K562 (cell line): ENCODE results near the gene NTM. TPM values are rescaled to one million over a fixed set of nuclear protein-coding genes. Genes with fewer than 3 reads are reported as not detected.

Experiments used
- ATAC-seq: fragments of 200-7000 bp; cut with Tn5 transposase; 3 replicates; pipeline ENCODE4 v1.9.1; 2020; ENCODE audit warnings: moderate library complexity
- BruUV-seq: library from RNA; stranded (reverse); fragments of 400-500 nt; replicated peaks from 2 replicates; lab custom pipeline; 2021; lab: Mats Ljungman, UMichigan
- CTCF ChIA-PET: fragments of 300-600 bp; formaldehyde crosslinking; extraction: SDS; loops from one replicate; lab custom pipeline; 2021; ENCODE audit warnings: low intra/inter-chr PET ratio; lab: Yijun Ruan, JAX
- POLR2A ChIA-PET: fragments of 300-600, 350-650 bp; sonication (Branson Sonifier 250); formaldehyde crosslinking; extraction: SDS; loops from one replicate; lab custom pipeline; 2021; ENCODE audit warnings: antibody characterized with exemption, inconsistent platforms; lab: Yijun Ruan, JAX
- DNase-seq, 4 experiments: peaks; one replicate each; pipeline versions ENCODE4 v3.0.0 to v3.0.0-alpha.2; 2011 to 2018; ENCODE audit warnings: low spot score in 3 of 4, mixed read lengths in 3 of 4; ENCODE audit errors: extremely low read depth in 1 of 4
- FAIRE-seq: peaks from 2 replicates; lab custom pipeline; 2011; peaks lifted over from hg19 to GRCh38; lab: Jason Lieb, UNC
- H2AFZ ChIP-seq: 2 replicates; pipeline ENCODE4 v1.6.0; 2011; ENCODE audit warnings: low read depth, low read length, control low read depth, inconsistent platforms
- H3K27ac ChIP-seq: fragments of 200-600 bp; 3 replicates; pipeline ENCODE4 v1.8.0; 2011; ENCODE audit warnings: low read depth, mild to moderate bottlenecking, control low read depth, inconsistent platforms, low read length, moderate library complexity, mixed read lengths; ENCODE audit errors: extremely low read depth
- H3K27me3 ChIP-seq, 2 experiments: fragments of 300-600 bp in 1 of 2; 2 replicates in 1 of 2; 3 replicates in 1 of 2; pipeline versions ENCODE4 v1.6.0 to v1.8.0; 2011; ENCODE audit warnings: inconsistent platforms in 2 of 2, low read length in 2 of 2, mild to moderate bottlenecking in 1 of 2, mixed read lengths in 1 of 2, moderate library complexity in 1 of 2; ENCODE audit not compliant: control insufficient read depth in 2 of 2, insufficient read depth in 2 of 2
- H3K36me3 ChIP-seq: fragments of 300-600 bp; 3 replicates; pipeline ENCODE4 v1.8.0; 2011; ENCODE audit warnings: mild to moderate bottlenecking, low read length, inconsistent platforms; ENCODE audit not compliant: control insufficient read depth, insufficient read depth
- H3K4me1 ChIP-seq, 2 experiments: fragments of 200-600 bp in 1 of 2; replicated peaks in 1 of 2; 2 replicates in 1 of 2; 3 replicates in 1 of 2; pipeline versions ENCODE4 v1.5.1 to v1.8.0; 2011; ENCODE audit warnings: inconsistent platforms in 2 of 2, low read length in 2 of 2, mild to moderate bottlenecking in 1 of 2, mixed read lengths in 1 of 2, moderate library complexity in 1 of 2; ENCODE audit not compliant: control insufficient read depth in 2 of 2, insufficient read depth in 2 of 2
- H3K4me2 ChIP-seq: 2 replicates; pipeline ENCODE4 v1.6.1; 2011; ENCODE audit warnings: low read length, control low read depth, inconsistent platforms, mixed read lengths; ENCODE audit not compliant: insufficient read depth
- H3K4me3 ChIP-seq: fragments of 200-600 bp; sonication (generic), shearing (Covaris generic); 2 replicates; pipeline ENCODE4 v1.5.1; 2016; ENCODE audit warnings: control low read depth, inconsistent platforms
- H3K79me2 ChIP-seq: fragments of 200-600 bp; 3 replicates; pipeline ENCODE4 v1.8.0; 2011; ENCODE audit warnings: low read length, inconsistent platforms; ENCODE audit not compliant: control insufficient read depth, insufficient read depth
- H3K9ac ChIP-seq, 2 experiments: 2 replicates each; pipeline versions ENCODE4 v1.6.0 to v1.6.1; 2011; ENCODE audit warnings: low read depth in 2 of 2, low read length in 2 of 2, control low read depth in 1 of 2, inconsistent platforms in 1 of 2, mild to moderate bottlenecking in 1 of 2, mixed read lengths in 1 of 2; ENCODE audit not compliant: insufficient read depth in 1 of 2
- H3K9me1 ChIP-seq: one replicate; pipeline ENCODE4 v1.6.0; 2011; ENCODE audit warnings: inconsistent platforms, mild to moderate bottlenecking, low read length, moderate library complexity; ENCODE audit not compliant: control insufficient read depth, insufficient read depth
- H3K9me3 ChIP-seq: replicated peaks from 2 replicates; pipeline ENCODE4 v1.5.1; 2011; ENCODE audit warnings: low read depth, low read length, inconsistent platforms; ENCODE audit not compliant: control insufficient read depth, insufficient read depth
- H4K20me1 ChIP-seq: replicated peaks from 2 replicates; pipeline ENCODE4 v1.6.1; 2011; ENCODE audit warnings: low read length, inconsistent platforms, mixed read lengths; ENCODE audit not compliant: control insufficient read depth, insufficient read depth
- ERF ChIP-seq: fragments of 450-650 bp; formaldehyde crosslinking; IDR thresholded peaks from 2 replicates; pipeline ENCODE4 v1.4.0; 2020; ENCODE audit warnings: mild to moderate bottlenecking, mixed read lengths
- GATA2 ChIP-seq: sonication (generic); formaldehyde crosslinking; IDR thresholded peaks from 2 replicates; pipeline ENCODE4 v1.4.0; 2020; ENCODE audit warnings: mild to moderate bottlenecking, missing genetic modification reagents
- HOXB6 ChIP-seq: fragments of 250-450 bp; sonication (Bioruptor Pico); IDR thresholded peaks from 2 replicates; pipeline ENCODE4 v1.5.1; 2022; ENCODE audit warnings: mild to moderate bottlenecking, borderline replicate concordance
- MYNN ChIP-seq, 2 experiments: sonication (generic); formaldehyde crosslinking in 1 of 2; IDR thresholded peaks; 2 replicates each; pipeline versions ENCODE4 v1.5.0 to v1.6.1; 2016 to 2020; ENCODE audit warnings: antibody characterized with exemption in 1 of 2, missing genetic modification reagents in 1 of 2
- ZNF12 ChIP-seq: sonication (generic); formaldehyde crosslinking; IDR thresholded peaks from 2 replicates; pipeline ENCODE4 v1.4.0; 2020; ENCODE audit warnings: mild to moderate bottlenecking, missing genetic modification reagents
- WGBS: fragments of 100-300 bp; shearing (Covaris generic); methylation state at CpG from one replicate; pipeline ENCODE4 v1.1.6; 2016; ENCODE audit warnings: low coverage, mixed read lengths; ENCODE audit not compliant: insufficient coverage; ENCODE audit errors: missing lambda C conversion rate; 5-methylcytosine and 5-hydroxymethylcytosine counted together
- in situ Hi-C: fragments of 300-500 bp; cut with MboI; formaldehyde crosslinking; loops from 4 replicates; pipeline ENCODE4 v1.15.0; 2018; ENCODE audit warnings: inconsistent platforms, mixed read lengths
- intact Hi-C: fragments of 100-400 bp; cut with micrococcal nuclease; formaldehyde crosslinking; loops from 2 replicates; pipeline ENCODE4 v1.14.2; 2022
- polyA plus RNA-seq, 8 experiments: library from polyadenylated mRNA; depleted of rRNA in 4 of 8; stranded (reverse) in 5 of 8; unstranded in 3 of 8; fragments of >200 nt; fragmentation: Nextera tagmentation in 2 of 8; fragmentation: Illumina TruSeq in 1 of 8; extraction: Ambion mirVana in 2 of 8; extraction: Trizol in 1 of 8; gene quantifications; 2 replicates each; pipeline versions ENCODE4 v1.2.1 to v1.2.3, GENCODE V29; 2011 to 2014; ENCODE audit warnings: inconsistent platforms in 1 of 8, missing spikeins in 1 of 8
- total RNA-seq, 7 experiments: library from RNA; depleted of rRNA in 6 of 7; stranded (reverse); fragments of >200 nt in 6 of 7; fragmentation: Illumina TruSeq in 2 of 7; extraction: Trizol in 2 of 7; gene quantifications; 2 replicates each; pipeline versions ENCODE4 v1.2.1 to v1.2.3, GENCODE V29; 2011 to 2021; ENCODE audit warnings: low replicate concordance in 1 of 7

NTM gene
- total and polyA plus RNA-seq, 9 of the 15 experiments (the other 6 are each of a cell fraction or from before 2014, with no cell fraction given): not detected

GRCh38 chr11:131447277-131447815 lies 76.9 kb downstream of the NTM start (continued):
- no peak for TF ChIP-seq MYNN (IDR thresholded peaks at IDR 0.05)
- TF ChIP-seq MYNN (CRISPR knock-in tag; IDR thresholded peaks at IDR 0.05): no peak

DNA sequence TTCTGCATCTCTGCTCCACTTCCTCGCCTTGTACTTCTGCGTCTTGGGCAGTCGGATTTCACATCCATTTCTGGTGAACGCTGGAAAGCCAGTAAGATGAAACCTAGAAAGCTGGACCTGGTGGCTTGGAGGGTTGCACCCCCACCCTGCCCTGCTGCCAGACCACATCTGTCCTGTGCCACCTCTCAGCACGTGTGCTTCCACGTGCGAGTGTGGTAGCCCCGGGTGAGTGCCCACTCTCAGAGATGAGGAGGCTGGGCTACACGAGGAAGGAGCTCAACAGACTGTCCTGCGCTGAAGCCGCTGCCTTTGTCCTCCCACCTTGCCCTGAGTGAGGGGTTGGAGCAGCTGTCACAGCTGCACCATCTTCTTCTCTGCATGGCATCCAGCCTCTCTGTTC lies 77.5 kb downstream of the NTM start:
- Histone ChIP-seq H3K4me3 (no peak overlapping the region), H3K79me2 (no peaks in the 10 kb centered on the region), H3K9me3 (no peaks in the 10 kb centered on the region), H3K36me3 (no peaks in the 10 kb centered on the region), H3K27me3 (no peaks in the 10 kb centered on the region), H3K9ac (no peak overlapping the region), H3K9me1 (no peaks in the 10 kb centered on the region), H3K4me2 (no peak overlapping the region), H4K20me1 (no peaks in the 10 kb centered on the region), H3K27ac (no peak overlapping the region)
- no TSS peak for BruUV-seq
- WGBS: 0% methylated on average over 11 of the region's 11 CpGs
- ChIA-PET POLR2A (no interaction called here), CTCF (no interaction called here)
- intact Hi-C loops: no loop called here
- no peak for ATAC-seq
- FAIRE-seq: no peak
- DNase-seq: no peak
- no peak for TF ChIP-seq ERF (CRISPR knock-in tag)
- no peak for TF ChIP-seq ZNF12 (CRISPR knock-in tag)
- no peak for TF ChIP-seq GATA2 (CRISPR knock-in tag)
- TF ChIP-seq HOXB6 (CRISPR knock-in tag): no peak
- TF ChIP-seq, all 486 proteins: peak for 0
- Histone ChIP-seq H2AFZ (no peak overlapping the region), H3K4me1 (no peaks in the 10 kb centered on the region)
- in situ Hi-C loops: no loop called here
